ENCODE results near the gene NRN1. TPM values are rescaled to one million over a fixed set of nuclear protein-coding genes. Genes with fewer than 3 reads are reported as not detected.

The NRN1 gene
- total RNA-seq, 4 donors from 2014 or later, result 5.6 to 22.7 (median 15.1) TPM

DNA sequence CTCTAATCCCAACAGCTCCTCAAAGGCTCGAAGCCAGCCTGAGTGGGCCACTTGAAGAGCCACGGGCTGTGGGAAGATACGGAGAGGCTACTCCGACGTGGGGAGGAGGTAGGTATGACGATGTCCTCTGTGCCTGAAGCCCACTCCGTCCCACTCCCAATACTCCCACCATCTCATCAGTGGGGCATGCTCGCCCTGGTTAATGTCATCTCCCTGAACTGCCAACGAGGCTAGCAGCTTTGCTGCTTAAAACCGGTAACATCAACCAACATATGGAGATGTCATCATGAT, 11.1 kb downstream of the NRN1 start:
- WGBS, 2 donors (ENCODE audit: low coverage in 1 of 2), result 30% methylated on average over 2 of the region's 10 CpGs; no CpG with 5 or more reads in 1 of the 2 donors
- peak overlapping the region in 1 of 2 donors; percentile 53 for H3K4me3 ChIP-seq
- H3K27ac ChIP-seq, result peak overlapping the region in 3 of 4 donors; percentile 45 to 75 (median 71)
- no peaks in the 10 kb centered on the region for H3K36me3 ChIP-seq
- H3K9me3 ChIP-seq, result peaks cover 0 to 11% (median 0%) of the 10 kb centered on the region in 3 donors
- no peak for ATAC-seq
- H3K27me3 ChIP-seq, result peaks cover 90% of the 10 kb centered on the region
- TF ChIP-seq POLR2AphosphoS5 (IDR thresholded peaks at IDR 0.05) (no peak), POLR2A (IDR thresholded peaks at IDR 0.05) (no peak)
- peaks cover 0 to 57% (median 27%) of the 10 kb centered on the region in 3 donors for H3K4me1 ChIP-seq

DNA sequence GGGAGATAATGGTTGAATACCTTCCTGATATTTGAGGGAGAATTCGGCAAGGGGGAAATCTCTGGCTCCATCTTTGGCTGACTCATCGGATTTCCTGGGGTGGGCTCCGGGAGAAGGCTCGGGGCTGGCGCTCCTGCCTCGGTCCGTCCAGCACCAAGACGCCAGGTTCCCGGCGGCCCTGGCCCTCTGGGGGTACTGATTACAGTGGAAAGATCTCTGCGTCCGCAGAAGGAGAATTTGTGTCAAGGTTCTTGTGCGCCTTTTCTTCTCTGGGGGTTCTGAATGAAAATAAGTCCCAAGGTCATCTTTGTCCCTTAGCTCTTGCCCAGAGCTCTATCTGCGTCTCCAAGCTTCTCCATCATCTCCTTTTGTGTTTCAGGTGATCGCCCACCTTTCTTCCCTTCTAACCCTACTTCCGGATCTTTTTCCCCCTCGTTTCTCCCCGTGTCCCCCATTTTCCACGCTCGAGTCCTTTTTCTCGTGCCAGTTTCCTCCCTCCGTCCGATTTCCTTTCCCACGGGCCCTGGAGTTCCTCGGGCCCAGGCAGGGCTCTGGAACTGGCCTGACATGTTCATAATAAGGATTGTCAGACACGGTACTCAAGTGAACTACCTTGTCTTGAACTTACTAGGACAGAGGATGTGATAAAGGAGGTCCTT, 11.6 kb downstream of the NRN1 start:
- peaks cover 90% of the 10 kb centered on the region for H3K27me3 ChIP-seq
- peaks cover 0 to 57% (median 27%) of the 10 kb centered on the region in 3 donors for H3K4me1 ChIP-seq
- ATAC-seq, result no peak
- H3K27ac ChIP-seq, result peak overlapping the region in 3 of 4 donors; percentile 45 to 75 (median 71)
- H3K9me3 ChIP-seq, result peaks cover 0 to 11% (median 0%) of the 10 kb centered on the region in 3 donors
- H3K36me3 ChIP-seq, result no peaks in the 10 kb centered on the region
- TF ChIP-seq POLR2AphosphoS5 (IDR thresholded peaks at IDR 0.05) (no peak), CTCF (IDR thresholded peaks at IDR 0.05) (no peak), EP300 (IDR thresholded peaks at IDR 0.05) (no peak), POLR2A (IDR thresholded peaks at IDR 0.05) (no peak)
- WGBS, 2 donors (ENCODE audit: low coverage in 1 of 2), result 12 to 13% methylated on average over 3 to 22 of the region's 26 CpGs
- no peak overlapping the region for H3K4me3 ChIP-seq

DNA sequence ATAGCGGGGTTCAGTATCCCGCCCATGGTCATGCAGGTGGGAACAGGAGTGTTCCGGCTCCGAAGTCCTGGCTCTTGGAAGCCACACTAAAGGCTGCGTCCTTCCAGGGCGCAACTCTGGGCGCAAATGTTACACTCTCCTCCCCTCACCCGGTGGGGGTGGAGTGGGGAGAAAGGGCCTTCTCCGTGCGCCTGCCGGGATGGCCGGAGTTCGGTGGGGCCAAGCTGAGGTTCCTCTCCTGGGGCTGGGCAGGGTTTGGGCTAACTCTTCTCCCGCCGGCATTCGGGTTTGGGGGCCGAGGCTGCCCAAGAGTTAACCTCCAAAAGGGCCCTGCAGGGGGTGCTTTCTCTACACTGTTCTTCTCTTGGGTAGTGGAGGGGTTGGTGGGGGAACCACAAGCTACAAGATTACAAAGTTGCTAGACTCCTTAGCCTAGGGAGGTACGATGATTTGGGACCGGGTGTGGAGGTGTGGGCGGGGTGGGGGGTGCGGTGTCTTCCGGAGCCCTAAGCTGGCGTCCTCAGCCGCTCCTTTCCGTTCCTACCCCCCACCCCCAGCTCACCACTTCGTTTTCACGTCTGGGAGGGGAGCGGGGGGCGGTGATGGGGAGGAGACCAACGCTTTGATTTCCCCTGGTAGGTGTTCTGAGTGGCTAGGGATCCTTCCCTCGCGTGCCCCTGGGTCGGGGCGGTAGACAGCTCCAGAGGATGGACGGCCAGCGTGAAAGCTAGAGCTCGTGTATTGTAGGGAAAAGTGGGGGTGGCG, 12.3 kb downstream of the NRN1 start:
- peaks cover 0 to 52% (median 27%) of the 10 kb centered on the region in 3 donors for H3K4me1 ChIP-seq
- no peak overlapping the region for H3K27ac ChIP-seq
- no peak for ATAC-seq
- H3K27me3 ChIP-seq, result peaks cover 84% of the 10 kb centered on the region
- 16 to 30% methylated on average over 7 to 17 of the region's 38 CpGs for WGBS, 2 donors (ENCODE audit: low coverage in 1 of 2)
- TF ChIP-seq EP300 (IDR thresholded peaks at IDR 0.05) (no peak), POLR2A (IDR thresholded peaks at IDR 0.05) (no peak)
- peaks cover 0 to 4% (median 0%) of the 10 kb centered on the region in 3 donors for H3K9me3 ChIP-seq
- no peaks in the 10 kb centered on the region for H3K36me3 ChIP-seq
- no peak overlapping the region for H3K4me3 ChIP-seq

DNA sequence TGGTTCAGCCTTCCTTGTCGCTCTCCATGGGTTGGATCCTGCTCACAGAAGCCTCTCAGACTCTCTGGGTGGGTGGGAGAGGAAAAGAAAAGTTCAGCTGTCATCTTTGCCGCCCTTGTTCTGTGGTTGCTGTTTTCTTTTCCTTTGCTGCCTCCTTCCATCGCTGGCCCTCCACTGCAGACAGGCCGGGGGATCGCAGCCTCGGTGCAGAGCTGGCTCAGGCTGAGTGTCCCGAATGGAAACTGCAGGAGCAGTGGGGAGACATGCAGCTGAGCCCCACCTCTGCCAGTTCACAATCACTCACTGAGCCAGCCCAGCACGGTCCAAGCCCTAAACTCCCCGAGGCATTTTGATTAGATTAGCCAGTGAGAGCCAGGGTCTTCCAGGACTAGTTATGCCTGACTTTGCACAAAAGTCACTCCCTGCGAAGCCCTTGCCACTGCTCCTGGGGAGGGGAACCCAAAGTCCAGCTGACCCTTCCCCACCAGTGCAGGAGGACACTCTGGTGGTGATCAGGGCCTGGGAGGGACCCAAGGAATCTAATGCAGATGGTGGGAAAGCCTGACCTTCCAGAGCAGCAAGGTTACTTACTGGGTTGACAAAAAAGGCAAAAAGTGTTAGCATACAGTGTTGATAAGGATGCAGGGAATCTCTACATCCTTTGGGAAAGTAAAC, 14.0 kb downstream of the NRN1 start:
- peaks cover 0 to 36% (median 20%) of the 10 kb centered on the region in 3 donors for H3K4me1 ChIP-seq

GRCh38 chr6:5990786-5991185, 15.9 kb downstream of the NRN1 start:
- H3K27ac ChIP-seq, result no peak overlapping the region
- 61 to 86% methylated on average over 2 to 4 of the region's 4 CpGs for WGBS, 2 donors (ENCODE audit: low coverage in 1 of 2)
- ATAC-seq, result no peak
- no peaks in the 10 kb centered on the region for H3K36me3 ChIP-seq
- peaks cover 0 to 6% (median 0%) of the 10 kb centered on the region in 3 donors for H3K9me3 ChIP-seq
- no peak for TF ChIP-seq POLR2A (IDR thresholded peaks at IDR 0.05)
- TF ChIP-seq EP300 (IDR thresholded peaks at IDR 0.05), result no peak
- TF ChIP-seq CTCF (IDR thresholded peaks at IDR 0.05), result no peak
- TF ChIP-seq POLR2AphosphoS5 (IDR thresholded peaks at IDR 0.05), result no peak
- no peak overlapping the region for H3K4me3 ChIP-seq
- peaks cover 0 to 17% (median 3%) of the 10 kb centered on the region in 3 donors for H3K4me1 ChIP-seq
- H3K27me3 ChIP-seq, result peaks cover 63% of the 10 kb centered on the region

More for the DNA sequence above, 14.0 kb downstream of the NRN1 start:
- no peak for ATAC-seq
- Histone ChIP-seq H3K9me3 (peaks cover 0 to 4% (median 0%) of the 10 kb centered on the region in 3 donors), H3K4me3 (no peak overlapping the region), H3K27ac (no peak overlapping the region), H3K36me3 (no peaks in the 10 kb centered on the region), H3K27me3 (peaks cover 70% of the 10 kb centered on the region)
- TF ChIP-seq EP300 (IDR thresholded peaks at IDR 0.05) (no peak), CTCF (IDR thresholded peaks at IDR 0.05) (no peak), POLR2AphosphoS5 (IDR thresholded peaks at IDR 0.05) (no peak), POLR2A (IDR thresholded peaks at IDR 0.05) (no peak)
- 50 to 100% methylated on average over 1 to 2 of the region's 10 CpGs for WGBS, 2 donors (ENCODE audit: low coverage in 1 of 2)
